H1 (cell line): ENCODE measurements around the gene TBC1D4. TPM values are rescaled to one million over a fixed set of nuclear protein-coding genes. Genes with fewer than 3 reads are reported as not detected.

Experiments
- CTCF ChIA-PET: fragments of 300-600 bp; sonication (Branson Sonifier 250); formaldehyde crosslinking; loops from one replicate; lab custom pipeline; 2021; ENCODE audit not compliant: partially characterized antibody; lab: Charles Lee
- POLR2A ChIA-PET: fragments of 300-600 bp; sonication (Branson Sonifier 250); formaldehyde crosslinking; loops from one replicate; lab custom pipeline; 2021; ENCODE audit warnings: inconsistent platforms; ENCODE audit not compliant: partially characterized antibody; lab: Charles Lee
- DNase-seq, 2 experiments: peaks; one replicate each; pipeline versions ENCODE4 v3.0.0 to v3.0.0-alpha.2; 2010 to 2022; ENCODE audit warnings: low spot score in 2 of 2, low read depth in 1 of 2, mixed read lengths in 1 of 2
- FAIRE-seq: peaks from 2 replicates; lab custom pipeline; 2011; peaks lifted over from hg19 to GRCh38; lab: Jason Lieb, UNC
- H2AFZ ChIP-seq: 2 replicates; pipeline ENCODE4 v1.8.1; 2012; ENCODE audit warnings: low read length, inconsistent platforms
- H2AK5ac ChIP-seq: 2 replicates; pipeline ENCODE4 v1.6.1; 2013; ENCODE audit warnings: low read depth, low read length
- H2BK120ac ChIP-seq: replicated peaks from 2 replicates; pipeline ENCODE3; 2013; ENCODE audit warnings: low read depth, low read length, inconsistent platforms
- H2BK12ac ChIP-seq: 2 replicates; pipeline ENCODE4 v1.6.1; 2013; ENCODE audit warnings: low read depth, low read length
- H2BK15ac ChIP-seq: 2 replicates; pipeline ENCODE4 v1.6.1; 2013; ENCODE audit warnings: low read length
- H2BK20ac ChIP-seq: 2 replicates; pipeline ENCODE4 v1.6.1; 2013; ENCODE audit warnings: low read length
- H2BK5ac ChIP-seq: 2 replicates; pipeline ENCODE4 v1.6.1; 2013; ENCODE audit warnings: low read depth, low read length
- H3K14ac ChIP-seq: 2 replicates; pipeline ENCODE4 v1.6.1; 2013; ENCODE audit warnings: inconsistent platforms; ENCODE audit not compliant: insufficient read length
- H3K18ac ChIP-seq: 2 replicates; pipeline ENCODE4 v1.6.1; 2013; ENCODE audit warnings: low read length; ENCODE audit errors: extremely low read depth
- H3K23ac ChIP-seq: 2 replicates; pipeline ENCODE4 v1.6.1; 2013; ENCODE audit warnings: inconsistent platforms; ENCODE audit not compliant: insufficient read length
- H3K23me2 ChIP-seq: 2 replicates; pipeline ENCODE4 v1.6.1; 2013; ENCODE audit warnings: low read depth, low read length
- H3K27ac ChIP-seq: 2 replicates; pipeline ENCODE4 v1.6.1; 2011; ENCODE audit warnings: low read depth, low read length, inconsistent platforms
- H3K27me3 ChIP-seq, 4 experiments: replicated peaks in 1 of 4; 1 replicate in 1 of 4; 2 replicates in 3 of 4; pipeline versions ENCODE4 v1.6.1 to v1.8.1; 2011 to 2013; ENCODE audit warnings: low read length in 3 of 4, mild to moderate bottlenecking in 3 of 4, inconsistent platforms in 2 of 4, mixed read lengths in 2 of 4, moderate library complexity in 1 of 4; ENCODE audit not compliant: control insufficient read depth in 3 of 4, insufficient read depth in 3 of 4; ENCODE audit errors: extremely low read depth in 1 of 4
- H3K36me3 ChIP-seq, 4 experiments: 2 replicates each; pipeline versions ENCODE4 v1.6.1 to v1.8.1; 2011 to 2013; ENCODE audit warnings: mild to moderate bottlenecking in 4 of 4, low read length in 3 of 4, moderate library complexity in 2 of 4, control low read depth in 1 of 4, inconsistent platforms in 1 of 4; ENCODE audit not compliant: insufficient read depth in 4 of 4, control insufficient read depth in 2 of 4
- H3K4ac ChIP-seq: replicated peaks from 2 replicates; pipeline ENCODE3; 2013; ENCODE audit warnings: low read length, low read depth, mixed read lengths, inconsistent platforms; ENCODE audit not compliant: insufficient read length
- H3K4me1 ChIP-seq, 4 experiments: replicated peaks in 1 of 4; 1 replicate in 1 of 4; 2 replicates in 3 of 4; pipeline versions ENCODE4 v1.6.1 to v1.8.1; 2011 to 2013; ENCODE audit warnings: low read length in 3 of 4, inconsistent platforms in 2 of 4, mixed read lengths in 1 of 4; ENCODE audit not compliant: insufficient read depth in 4 of 4, control insufficient read depth in 3 of 4
- H3K4me2 ChIP-seq, 2 experiments: 2 replicates each; pipeline versions ENCODE4 v1.6.1 to v1.8.1; 2011 to 2013; ENCODE audit warnings: low read depth in 2 of 2, low read length in 2 of 2, control low read depth in 1 of 2, inconsistent platforms in 1 of 2, mild to moderate bottlenecking in 1 of 2; ENCODE audit not compliant: insufficient read depth in 1 of 2
- H3K4me3 ChIP-seq, 4 experiments: fragments of 200-600, 300-600 bp in 1 of 4; sonication (generic), shearing (Covaris generic), sonication (Bioruptor Twin) in 1 of 4; 2 replicates each; pipeline versions ENCODE4 v1.5.1 to v1.8.1; 2011 to 2016; ENCODE audit warnings: low read length in 4 of 4, low read depth in 3 of 4, control low read depth in 2 of 4, inconsistent platforms in 2 of 4, mild to moderate bottlenecking in 2 of 4, mixed read lengths in 1 of 4, moderate library complexity in 1 of 4; ENCODE audit not compliant: insufficient read depth in 2 of 4; ENCODE audit errors: extremely low read depth in 1 of 4
- H3K56ac ChIP-seq: replicated peaks from 2 replicates; pipeline ENCODE3; 2013; ENCODE audit warnings: low read depth, mild to moderate bottlenecking, mixed read lengths, low read length, inconsistent platforms; ENCODE audit not compliant: insufficient read length
- H3K79me1 ChIP-seq: 2 replicates; pipeline ENCODE4 v1.6.1; 2013; ENCODE audit warnings: low read depth, low read length, control low read depth
- H3K79me2 ChIP-seq, 2 experiments: 2 replicates each; pipeline versions ENCODE4 v1.6.1 to v1.8.1; 2012 to 2013; ENCODE audit warnings: low read length in 2 of 2, mild to moderate bottlenecking in 2 of 2, inconsistent platforms in 1 of 2; ENCODE audit not compliant: insufficient read depth in 2 of 2, control insufficient read depth in 1 of 2
- H3K9ac ChIP-seq, 4 experiments: replicated peaks in 1 of 4; 1 replicate in 1 of 4; 2 replicates in 3 of 4; pipeline versions ENCODE4 v1.6.1 to v1.8.1; 2011 to 2013; ENCODE audit warnings: low read depth in 3 of 4, low read length in 3 of 4, control low read depth in 2 of 4, mild to moderate bottlenecking in 2 of 4, moderate library complexity in 2 of 4, inconsistent platforms in 1 of 4; ENCODE audit errors: extremely low read depth in 1 of 4
- H3K9me3 ChIP-seq, 2 experiments: 2 replicates each; pipeline versions ENCODE4 v1.6.1 to v1.8.1; 2012 to 2013; ENCODE audit warnings: mild to moderate bottlenecking in 2 of 2, moderate library complexity in 2 of 2, control low read depth in 1 of 2, inconsistent platforms in 1 of 2, low read depth in 1 of 2, low read length in 1 of 2, mixed read lengths in 1 of 2; ENCODE audit not compliant: insufficient read depth in 2 of 2
- H4K20me1 ChIP-seq, 2 experiments: replicated peaks in 1 of 2; 2 replicates each; pipeline versions ENCODE3 to v1.8.1; 2011 to 2013; ENCODE audit warnings: inconsistent platforms in 2 of 2, low read length in 2 of 2, mild to moderate bottlenecking in 1 of 2; ENCODE audit not compliant: insufficient read depth in 2 of 2, control insufficient read depth in 1 of 2
- H4K5ac ChIP-seq: 2 replicates; pipeline ENCODE4 v1.6.1; 2013; ENCODE audit warnings: low read length, low read depth, mixed read lengths, inconsistent platforms; ENCODE audit not compliant: insufficient read length
- H4K8ac ChIP-seq: 2 replicates; pipeline ENCODE4 v1.8.0; 2013; ENCODE audit warnings: mild to moderate bottlenecking, moderate library complexity, low read length, inconsistent platforms; ENCODE audit not compliant: insufficient read depth; ENCODE audit errors: extremely low read depth
- H4K91ac ChIP-seq: replicated peaks from 2 replicates; pipeline ENCODE3; 2013; ENCODE audit warnings: low read length, mixed read lengths, inconsistent platforms; ENCODE audit not compliant: insufficient read length
- CTCF ChIP-seq, 3 experiments: IDR thresholded peaks; 1 replicate in 2 of 3; 2 replicates in 1 of 3; pipeline versions ENCODE4 v1.5.1 to v1.6.1; 2011; ENCODE audit warnings: low read length in 3 of 3, mild to moderate bottlenecking in 3 of 3, inconsistent platforms in 2 of 3, low read depth in 1 of 3, moderate library complexity in 1 of 3; ENCODE audit not compliant: insufficient read depth in 1 of 3; ENCODE audit errors: control extremely low read depth in 1 of 3
- FOSL1 ChIP-seq: IDR thresholded peaks from 2 replicates; pipeline ENCODE4 v1.6.1; 2011; ENCODE audit warnings: mild to moderate bottlenecking, low read depth, low read length, moderate library complexity; ENCODE audit not compliant: insufficient read depth
- JUN ChIP-seq: IDR thresholded peaks from 2 replicates; pipeline ENCODE4 v1.6.1; 2011; ENCODE audit warnings: low read depth, mild to moderate bottlenecking, improper control_type of control experiment, low read length
- KDM5A ChIP-seq: fragments of 200-600 bp; IDR thresholded peaks from 2 replicates; pipeline ENCODE4 v1.7.1; 2012; ENCODE audit warnings: mild to moderate bottlenecking, low read length, inconsistent platforms, mixed read lengths
- NANOG ChIP-seq: IDR thresholded peaks from 2 replicates; pipeline ENCODE4 v1.6.1; 2011; ENCODE audit warnings: low read length, low read depth, mild to moderate bottlenecking, inconsistent platforms; ENCODE audit not compliant: insufficient read depth, poor library complexity, severe bottlenecking
- PHF8 ChIP-seq: fragments of 200-600 bp; sonication (generic); conservative IDR thresholded peaks from 2 replicates; pipeline ENCODE4 v1.7.1; 2012; ENCODE audit warnings: low read depth, mild to moderate bottlenecking, inconsistent platforms, low read length, moderate library complexity
- POLR2A ChIP-seq, 2 experiments: IDR thresholded peaks; 1 replicate in 1 of 2; 2 replicates in 1 of 2; pipeline ENCODE4 v1.6.1; 2011; ENCODE audit warnings: low read depth in 2 of 2, low read length in 2 of 2, mild to moderate bottlenecking in 2 of 2; ENCODE audit errors: control extremely low read depth in 1 of 2
- SIRT6 ChIP-seq: IDR thresholded peaks from one replicate; pipeline ENCODE4 v1.7.1; 2012; ENCODE audit warnings: low read length, inconsistent platforms
- TAF7 ChIP-seq: optimal IDR thresholded peaks from 2 replicates; pipeline ENCODE3; 2011; ENCODE audit warnings: low read depth, mild to moderate bottlenecking, inconsistent platforms, low read length, moderate library complexity, borderline replicate concordance
- TCF12 ChIP-seq: IDR thresholded peaks from 2 replicates; pipeline ENCODE4 v1.6.1; 2011; ENCODE audit warnings: low read depth, mild to moderate bottlenecking, low read length
- USF2 ChIP-seq: IDR thresholded peaks from 2 replicates; pipeline ENCODE4 v1.6.1; 2011; ENCODE audit warnings: low read length, improper control_type of control experiment
- WGBS, 2 experiments: shearing (Covaris generic) in 1 of 2; methylation state at CpG; one replicate each; pipeline versions ENCODE4 v1.1.6 to v1.1.7; 2013 to 2015; ENCODE audit warnings: low lambda C conversion rate in 2 of 2, mixed read lengths in 2 of 2, inconsistent platforms in 1 of 2, low coverage in 1 of 2, missing lambda C conversion rate in 1 of 2; ENCODE audit not compliant: insufficient replicate concordance in 2 of 2, insufficient coverage in 1 of 2, insufficient read length in 1 of 2; ENCODE audit errors: extremely low coverage in 1 of 2, missing lambda C conversion rate in 1 of 2; 5-methylcytosine and 5-hydroxymethylcytosine counted together
- polyA plus RNA-seq, 7 experiments: library from polyadenylated mRNA; depleted of rRNA in 3 of 7; stranded (reverse) in 5 of 7; unstranded in 2 of 7; fragments of >200 nt in 5 of 7; fragments of 200-250 nt in 2 of 7; gene quantifications; 1 replicate in 5 of 7; 2 replicates in 1 of 7; 4 replicates in 1 of 7; pipeline versions ENCODE4 v1.2.1 to v1.2.3, GENCODE V29; 2011 to 2013; ENCODE audit warnings: missing spikeins in 2 of 7, mixed read lengths in 2 of 7
- total RNA-seq: library from RNA; stranded (reverse); fragmentation: NEBNext Ultra II Directional; extraction: Animal tissue kit (Norgen Biotek cat#: 25700); gene quantifications from 2 replicates; pipeline ENCODE4 v1.2.1, GENCODE V29; 2021

The TBC1D4 gene
- total and polyA plus RNA-seq, 2 of the 8 experiments (the other 6 are each of a cell fraction or from before 2014, with no cell fraction given), result 16.7 to 39.0 TPM

GRCh38 chr13:75325711-75326110 lies 156.3 kb downstream of the TBC1D4 start:
- Histone ChIP-seq H3K36me3 (peaks cover 0 to 9% (median 0%) of the 10 kb centered on the region in 4 experiments; a peak in 2 of 8 replicates), H2AK5ac (no peak overlapping the region), H2BK12ac (no peak overlapping the region), H3K79me2 (no peaks in the 10 kb centered on the region), H2AFZ (no peak overlapping the region), H3K27me3 (no peaks in the 10 kb centered on the region), H2BK5ac (no peak overlapping the region), H4K5ac (no peak overlapping the region), H2BK120ac (no peak overlapping the region), H4K91ac (no peak overlapping the region), H3K56ac (no peak overlapping the region), H3K79me1 (no peaks in the 10 kb centered on the region), H4K8ac (no peak overlapping the region), H3K9me3 (no peaks in the 10 kb centered on the region), H3K4me2 (no peak overlapping the region), H3K18ac (no peak overlapping the region), H3K9ac (no peak overlapping the region), H3K23me2 (no peaks in the 10 kb centered on the region), H3K27ac (no peak overlapping the region), H3K4me3 (no peak overlapping the region), H3K14ac (no peak overlapping the region), H2BK20ac (no peak overlapping the region), H3K4ac (no peak overlapping the region), H4K20me1 (no peaks in the 10 kb centered on the region), H2BK15ac (no peak overlapping the region), H3K23ac (no peak overlapping the region), H3K4me1 (peaks cover 0 to 3% (median 0%) of the 10 kb centered on the region in 4 experiments; a peak in 1 of 7 replicates)
- WGBS, 2 experiments, result 77% methylated on average over 4 of the region's 4 CpGs; no CpG with 5 or more reads in 1 of the 2 experiments
- ChIA-PET POLR2A (no interaction called here), CTCF (interaction anchor here (1.1 to 3.3 kb wide), 2 partner anchors 32 to 41 kb away, joined by 4 to 9 read pairs; no protein-coding TSS in a partner anchor)
- FAIRE-seq (no peak), DNase-seq (no peak)
- TF ChIP-seq CTCF (IDR thresholded peaks at IDR 0.05; ENCODE audit: control extremely low read depth in 1 of 3, insufficient read depth in 1 of 3, low read depth in 1 of 3, low read length in 3 of 3) (no peak), JUN (no peak), USF2 (no peak), SIRT6 (no peak), PHF8 (no peak), TAF7 (no peak), POLR2A (IDR thresholded peaks at IDR 0.05; ENCODE audit: control extremely low read depth in 1 of 2, low read depth in 2 of 2, low read length in 2 of 2) (no peak), KDM5A (no peak), FOSL1 (no peak), NANOG (no peak), TCF12 (no peak)
